SK-N-SH treated with all-trans-retinoic acid at 6 μM for 48 hours (cell line): ENCODE results near the gene IFIT2.

Source experiments
- ATAC-seq: fragments of 200-7000 bp; cut with Tn5 transposase; 3 replicates; pipeline ENCODE4 v1.9.1; 2020; ENCODE audit warnings: mild to moderate bottlenecking, moderate library complexity
- ARNTL ChIP-seq: fragments of 450-650 bp; formaldehyde crosslinking; IDR thresholded peaks from 2 replicates; pipeline ENCODE4 v1.5.0; 2020; ENCODE audit warnings: low read depth, mild to moderate bottlenecking, moderate library complexity, borderline replicate concordance
- BACH2 ChIP-seq: fragments of 250-450 bp; sonication (Bioruptor Pico); IDR thresholded peaks from 2 replicates; pipeline ENCODE4 v1.9.0; 2021; ENCODE audit warnings: mild to moderate bottlenecking, borderline replicate concordance
- ESRRG ChIP-seq: fragments of 250-450 bp; sonication (Bioruptor Pico); IDR thresholded peaks from 2 replicates; pipeline ENCODE4 v1.6.1; 2021; ENCODE audit warnings: mild to moderate bottlenecking
- ISL1 ChIP-seq: fragments of 250-450 bp; sonication (Bioruptor Pico); IDR thresholded peaks from 2 replicates; pipeline ENCODE4 v2.1.2; 2022; ENCODE audit warnings: mild to moderate bottlenecking, moderate library complexity
- OSR1 ChIP-seq: fragments of 250-450 bp; sonication (Bioruptor Pico); IDR thresholded peaks from 2 replicates; pipeline ENCODE4 v1.8.0; 2022; ENCODE audit warnings: moderate library complexity, mild to moderate bottlenecking, inconsistent platforms
- RARB ChIP-seq: fragments of 250-450 bp; sonication (Bioruptor Pico); IDR thresholded peaks from 2 replicates; pipeline ENCODE4 v1.8.0; 2021; ENCODE audit warnings: mild to moderate bottlenecking, moderate library complexity
- SNAI2 ChIP-seq: fragments of 250-450 bp; sonication (Bioruptor Pico); IDR thresholded peaks from 2 replicates; pipeline ENCODE4 v1.5.0; 2020; ENCODE audit warnings: mild to moderate bottlenecking, moderate library complexity
- TCF4 ChIP-seq: fragments of 250-450 bp; sonication (Bioruptor Pico); IDR thresholded peaks from 2 replicates; pipeline ENCODE4 v1.8.0; 2021; ENCODE audit warnings: mild to moderate bottlenecking, moderate library complexity, borderline replicate concordance
- TOX ChIP-seq: fragments of 250-450 bp; sonication (Bioruptor Pico); IDR thresholded peaks from 2 replicates; pipeline ENCODE4 v1.8.0; 2021; ENCODE audit warnings: mild to moderate bottlenecking, moderate library complexity, borderline replicate concordance
- ZC3H10 ChIP-seq: fragments of 250-450 bp; sonication (Bioruptor Pico); IDR thresholded peaks from 2 replicates; pipeline ENCODE4 v1.5.1; 2021; ENCODE audit warnings: mild to moderate bottlenecking, moderate library complexity
- ZFP3 ChIP-seq: fragments of 250-450 bp; sonication (Bioruptor Pico); IDR thresholded peaks from 2 replicates; pipeline ENCODE4 v1.5.0; 2020; ENCODE audit warnings: mild to moderate bottlenecking, moderate library complexity
- ZFP30 ChIP-seq: fragments of 450-650 bp; formaldehyde crosslinking; IDR thresholded peaks from 2 replicates; pipeline ENCODE4 v1.5.0; 2022; ENCODE audit warnings: mild to moderate bottlenecking, moderate library complexity
- ZNF565 ChIP-seq: fragments of 450-650 bp; formaldehyde crosslinking; conservative IDR thresholded peaks from 2 replicates; pipeline ENCODE4 v1.5.0; 2020; ENCODE audit warnings: low read depth, mild to moderate bottlenecking, moderate library complexity
- ZNF8 ChIP-seq: fragments of 450-650 bp; formaldehyde crosslinking; IDR thresholded peaks from 2 replicates; pipeline ENCODE4 v1.5.0; 2020; ENCODE audit warnings: mild to moderate bottlenecking, moderate library complexity
- TF ChIP-seq, protein P1 (sequence below): fragments of 250-450 bp; sonication (Bioruptor Pico); IDR thresholded peaks from 2 replicates; pipeline ENCODE4 v1.5.0; 2020; ENCODE audit warnings: mild to moderate bottlenecking, moderate library complexity
- TF ChIP-seq, protein P2 (sequence below): fragments of 250-450 bp; sonication (Bioruptor Pico); IDR thresholded peaks from 2 replicates; pipeline ENCODE4 v1.5.1; 2021; ENCODE audit warnings: mild to moderate bottlenecking, moderate library complexity
- TF ChIP-seq, protein P3 (sequence below): fragments of 250-450 bp; sonication (Bioruptor Pico); IDR thresholded peaks from 2 replicates; pipeline ENCODE4 v1.5.1; 2020; ENCODE audit warnings: low read depth, mild to moderate bottlenecking, moderate library complexity
- TF ChIP-seq, protein P4 (sequence below): fragments of 250-450 bp; sonication (Bioruptor Pico); IDR thresholded peaks from 2 replicates; pipeline ENCODE4 v1.8.0; 2020; ENCODE audit warnings: mild to moderate bottlenecking, moderate library complexity, borderline replicate concordance
- TF ChIP-seq, protein P5 (sequence below): fragments of 250-450 bp; sonication (Bioruptor Pico); IDR thresholded peaks from 2 replicates; pipeline ENCODE4 v1.8.0; 2021; ENCODE audit warnings: low read depth, mild to moderate bottlenecking, moderate library complexity, borderline replicate concordance

IFIT2 gene

DNA sequence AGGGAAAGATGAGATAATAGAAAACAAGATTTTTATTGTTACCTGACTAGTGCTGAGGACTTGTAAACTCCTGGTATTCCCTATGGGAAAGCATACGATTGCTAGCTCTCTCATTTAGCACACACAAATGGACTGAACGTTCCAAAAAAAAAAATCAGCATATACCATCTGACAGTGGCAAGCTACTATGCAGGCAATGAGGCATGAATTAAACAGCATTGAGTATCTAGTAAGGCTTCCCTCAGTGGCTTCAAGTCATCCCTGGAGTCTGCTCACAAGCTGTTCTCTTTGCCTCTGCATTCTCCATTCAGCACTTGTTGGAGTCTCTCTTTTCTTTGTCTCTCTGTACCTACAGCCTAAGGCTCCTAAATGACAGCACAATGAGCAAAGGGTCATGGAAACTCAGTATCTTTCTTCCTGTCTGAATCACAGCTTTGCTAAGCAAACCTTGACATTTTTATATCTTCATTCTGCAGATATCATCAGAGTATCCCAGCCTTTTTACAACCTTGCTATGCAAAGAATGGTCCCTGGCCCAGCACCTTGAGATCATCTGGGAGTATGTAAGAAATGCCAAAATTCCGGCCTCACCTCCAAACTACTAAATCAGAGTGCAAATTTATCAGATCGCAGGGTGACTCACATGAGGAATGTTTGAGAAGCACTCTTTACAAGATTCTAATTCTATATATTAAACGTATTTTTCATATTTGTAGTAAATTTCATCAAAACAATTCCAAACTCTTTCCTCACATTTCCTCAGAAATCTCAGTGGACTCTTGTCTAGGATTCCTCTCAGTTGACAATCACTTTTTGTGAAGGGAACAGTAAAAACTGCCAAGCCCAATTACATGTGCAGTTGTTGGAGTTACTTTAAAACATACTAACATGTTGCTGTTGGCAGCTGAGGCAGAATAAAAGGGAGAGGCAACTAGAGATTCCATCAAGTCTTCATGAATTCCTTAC, 39.5 kb upstream of the IFIT2 start:
- TF ChIP-seq OSR1 (CRISPR knock-in tag): no peak
- TF ChIP-seq ISL1 (CRISPR knock-in tag): peak; percentile 84
- no peak for TF ChIP-seq ESRRG (CRISPR knock-in tag)
- peak; percentile 67 for ATAC-seq

DNA sequence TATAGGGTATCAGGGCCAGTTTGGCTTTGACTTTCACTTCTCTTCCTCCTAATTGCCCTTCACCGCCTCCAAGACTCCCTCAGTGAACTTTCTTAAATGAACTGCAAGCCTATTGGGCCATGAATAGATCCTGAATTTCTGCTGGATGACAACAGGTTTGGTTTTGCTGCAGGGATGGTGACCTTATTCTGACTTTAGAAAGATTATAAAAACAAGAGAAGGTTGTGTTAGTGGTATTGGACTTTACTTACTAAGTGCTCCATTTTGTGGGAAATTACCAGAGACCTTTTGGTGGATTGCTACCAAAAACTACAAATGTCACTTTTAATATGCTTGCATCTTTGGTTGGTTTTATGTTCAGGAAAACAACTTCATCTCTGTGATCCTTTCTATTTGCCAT, 38.8 kb upstream of the IFIT2 start:
- ATAC-seq: no peak
- TF ChIP-seq, protein P1, sequence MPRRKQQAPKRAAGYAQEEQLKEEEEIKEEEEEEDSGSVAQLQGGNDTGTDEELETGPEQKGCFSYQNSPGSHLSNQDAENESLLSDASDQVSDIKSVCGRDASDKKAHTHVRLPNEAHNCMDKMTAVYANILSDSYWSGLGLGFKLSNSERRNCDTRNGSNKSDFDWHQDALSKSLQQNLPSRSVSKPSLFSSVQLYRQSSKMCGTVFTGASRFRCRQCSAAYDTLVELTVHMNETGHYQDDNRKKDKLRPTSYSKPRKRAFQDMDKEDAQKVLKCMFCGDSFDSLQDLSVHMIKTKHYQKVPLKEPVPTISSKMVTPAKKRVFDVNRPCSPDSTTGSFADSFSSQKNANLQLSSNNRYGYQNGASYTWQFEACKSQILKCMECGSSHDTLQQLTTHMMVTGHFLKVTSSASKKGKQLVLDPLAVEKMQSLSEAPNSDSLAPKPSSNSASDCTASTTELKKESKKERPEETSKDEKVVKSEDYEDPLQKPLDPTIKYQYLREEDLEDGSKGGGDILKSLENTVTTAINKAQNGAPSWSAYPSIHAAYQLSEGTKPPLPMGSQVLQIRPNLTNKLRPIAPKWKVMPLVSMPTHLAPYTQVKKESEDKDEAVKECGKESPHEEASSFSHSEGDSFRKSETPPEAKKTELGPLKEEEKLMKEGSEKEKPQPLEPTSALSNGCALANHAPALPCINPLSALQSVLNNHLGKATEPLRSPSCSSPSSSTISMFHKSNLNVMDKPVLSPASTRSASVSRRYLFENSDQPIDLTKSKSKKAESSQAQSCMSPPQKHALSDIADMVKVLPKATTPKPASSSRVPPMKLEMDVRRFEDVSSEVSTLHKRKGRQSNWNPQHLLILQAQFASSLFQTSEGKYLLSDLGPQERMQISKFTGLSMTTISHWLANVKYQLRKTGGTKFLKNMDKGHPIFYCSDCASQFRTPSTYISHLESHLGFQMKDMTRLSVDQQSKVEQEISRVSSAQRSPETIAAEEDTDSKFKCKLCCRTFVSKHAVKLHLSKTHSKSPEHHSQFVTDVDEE: no peak
- TF ChIP-seq RARB (CRISPR knock-in tag) (no peak), ESRRG (CRISPR knock-in tag) (no peak), ISL1 (CRISPR knock-in tag) (no peak), OSR1 (CRISPR knock-in tag) (no peak)
- TF ChIP-seq, protein P2, sequence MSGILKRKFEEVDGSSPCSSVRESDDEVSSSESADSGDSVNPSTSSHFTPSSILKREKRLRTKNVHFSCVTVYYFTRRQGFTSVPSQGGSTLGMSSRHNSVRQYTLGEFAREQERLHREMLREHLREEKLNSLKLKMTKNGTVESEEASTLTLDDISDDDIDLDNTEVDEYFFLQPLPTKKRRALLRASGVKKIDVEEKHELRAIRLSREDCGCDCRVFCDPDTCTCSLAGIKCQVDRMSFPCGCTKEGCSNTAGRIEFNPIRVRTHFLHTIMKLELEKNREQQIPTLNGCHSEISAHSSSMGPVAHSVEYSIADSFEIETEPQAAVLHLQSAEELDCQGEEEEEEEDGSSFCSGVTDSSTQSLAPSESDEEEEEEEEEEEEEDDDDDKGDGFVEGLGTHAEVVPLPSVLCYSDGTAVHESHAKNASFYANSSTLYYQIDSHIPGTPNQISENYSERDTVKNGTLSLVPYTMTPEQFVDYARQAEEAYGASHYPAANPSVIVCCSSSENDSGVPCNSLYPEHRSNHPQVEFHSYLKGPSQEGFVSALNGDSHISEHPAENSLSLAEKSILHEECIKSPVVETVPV (CRISPR knock-in tag): no peak

DNA sequence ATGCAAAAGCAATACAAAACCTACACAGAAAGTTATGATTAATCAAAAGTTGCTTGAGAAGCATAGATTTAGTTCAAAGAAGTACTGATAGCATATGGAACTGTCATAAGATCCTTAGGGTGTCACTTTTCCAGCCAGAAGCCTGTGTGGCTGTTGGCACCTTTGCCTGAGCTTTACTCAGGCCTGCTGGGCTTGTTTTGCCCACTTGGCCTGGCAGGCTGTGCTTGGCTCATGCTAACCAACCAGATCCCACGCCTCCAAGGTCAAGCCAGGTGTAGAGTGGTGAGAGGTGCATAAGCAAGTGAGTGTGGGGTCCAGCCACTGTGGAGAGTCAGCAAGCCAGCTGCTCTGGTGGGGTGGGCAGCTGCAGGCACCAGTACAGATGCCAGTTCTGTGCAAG, 38.3 kb upstream of the IFIT2 start:
- no peak for TF ChIP-seq ZNF565 (CRISPR knock-in tag)
- TF ChIP-seq ZFP30 (CRISPR knock-in tag): no peak
- TF ChIP-seq BACH2 (CRISPR knock-in tag): no peak
- TF ChIP-seq ZFP3 (CRISPR knock-in tag): no peak
- TF ChIP-seq ESRRG (CRISPR knock-in tag): no peak
- TF ChIP-seq, protein P1: no peak
- TF ChIP-seq ARNTL (CRISPR knock-in tag): no peak
- TF ChIP-seq, protein P3, sequence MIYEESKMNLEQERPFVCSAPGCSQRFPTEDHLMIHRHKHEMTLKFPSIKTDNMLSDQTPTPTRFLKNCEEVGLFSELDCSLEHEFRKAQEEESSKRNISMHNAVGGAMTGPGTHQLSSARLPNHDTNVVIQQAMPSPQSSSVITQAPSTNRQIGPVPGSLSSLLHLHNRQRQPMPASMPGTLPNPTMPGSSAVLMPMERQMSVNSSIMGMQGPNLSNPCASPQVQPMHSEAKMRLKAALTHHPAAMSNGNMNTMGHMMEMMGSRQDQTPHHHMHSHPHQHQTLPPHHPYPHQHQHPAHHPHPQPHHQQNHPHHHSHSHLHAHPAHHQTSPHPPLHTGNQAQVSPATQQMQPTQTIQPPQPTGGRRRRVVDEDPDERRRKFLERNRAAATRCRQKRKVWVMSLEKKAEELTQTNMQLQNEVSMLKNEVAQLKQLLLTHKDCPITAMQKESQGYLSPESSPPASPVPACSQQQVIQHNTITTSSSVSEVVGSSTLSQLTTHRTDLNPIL (CRISPR knock-in tag): no peak
- TF ChIP-seq, protein P4, sequence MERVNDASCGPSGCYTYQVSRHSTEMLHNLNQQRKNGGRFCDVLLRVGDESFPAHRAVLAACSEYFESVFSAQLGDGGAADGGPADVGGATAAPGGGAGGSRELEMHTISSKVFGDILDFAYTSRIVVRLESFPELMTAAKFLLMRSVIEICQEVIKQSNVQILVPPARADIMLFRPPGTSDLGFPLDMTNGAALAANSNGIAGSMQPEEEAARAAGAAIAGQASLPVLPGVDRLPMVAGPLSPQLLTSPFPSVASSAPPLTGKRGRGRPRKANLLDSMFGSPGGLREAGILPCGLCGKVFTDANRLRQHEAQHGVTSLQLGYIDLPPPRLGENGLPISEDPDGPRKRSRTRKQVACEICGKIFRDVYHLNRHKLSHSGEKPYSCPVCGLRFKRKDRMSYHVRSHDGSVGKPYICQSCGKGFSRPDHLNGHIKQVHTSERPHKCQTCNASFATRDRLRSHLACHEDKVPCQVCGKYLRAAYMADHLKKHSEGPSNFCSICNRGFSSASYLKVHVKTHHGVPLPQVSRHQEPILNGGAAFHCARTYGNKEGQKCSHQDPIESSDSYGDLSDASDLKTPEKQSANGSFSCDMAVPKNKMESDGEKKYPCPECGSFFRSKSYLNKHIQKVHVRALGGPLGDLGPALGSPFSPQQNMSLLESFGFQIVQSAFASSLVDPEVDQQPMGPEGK (CRISPR knock-in tag): no peak
- TF ChIP-seq SNAI2 (CRISPR knock-in tag): no peak
- TF ChIP-seq ZC3H10: no peak
- TF ChIP-seq ZNF8 (CRISPR knock-in tag): no peak
- TF ChIP-seq, protein P2 (CRISPR knock-in tag): no peak
- no peak for TF ChIP-seq TOX
- no peak for TF ChIP-seq RARB (CRISPR knock-in tag)
- no peak for TF ChIP-seq TCF4 (CRISPR knock-in tag)
- TF ChIP-seq, protein P5, sequence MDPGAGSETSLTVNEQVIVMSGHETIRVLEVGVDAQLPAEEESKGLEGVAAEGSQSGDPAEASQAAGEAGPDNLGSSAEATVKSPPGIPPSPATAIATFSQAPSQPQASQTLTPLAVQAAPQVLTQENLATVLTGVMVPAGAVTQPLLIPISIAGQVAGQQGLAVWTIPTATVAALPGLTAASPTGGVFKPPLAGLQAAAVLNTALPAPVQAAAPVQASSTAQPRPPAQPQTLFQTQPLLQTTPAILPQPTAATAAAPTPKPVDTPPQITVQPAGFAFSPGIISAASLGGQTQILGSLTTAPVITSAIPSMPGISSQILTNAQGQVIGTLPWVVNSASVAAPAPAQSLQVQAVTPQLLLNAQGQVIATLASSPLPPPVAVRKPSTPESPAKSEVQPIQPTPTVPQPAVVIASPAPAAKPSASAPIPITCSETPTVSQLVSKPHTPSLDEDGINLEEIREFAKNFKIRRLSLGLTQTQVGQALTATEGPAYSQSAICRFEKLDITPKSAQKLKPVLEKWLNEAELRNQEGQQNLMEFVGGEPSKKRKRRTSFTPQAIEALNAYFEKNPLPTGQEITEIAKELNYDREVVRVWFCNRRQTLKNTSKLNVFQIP (CRISPR knock-in tag): no peak
- ATAC-seq: no peak
